ENCODE data around the gene AGER.

DNA sequence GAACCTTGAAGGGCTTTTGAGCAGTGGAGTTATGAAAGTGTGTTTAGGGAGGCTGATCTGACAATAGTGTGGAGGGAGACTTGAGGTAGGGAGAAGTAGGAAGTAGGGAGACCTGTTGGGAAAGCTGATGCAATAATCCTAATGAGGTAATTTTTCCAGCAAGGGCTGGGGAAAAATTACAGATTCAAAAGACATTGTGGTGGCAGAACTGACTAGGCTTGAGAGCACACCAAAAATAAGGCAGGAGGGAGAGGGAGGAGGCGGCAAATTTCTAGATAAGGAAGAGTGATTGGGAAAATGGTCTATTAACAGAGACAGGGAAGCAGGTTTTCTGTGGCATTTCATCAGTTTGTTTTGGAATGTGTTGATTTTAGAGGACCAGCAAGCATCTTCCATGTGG lies 37.8 kb downstream of the AGER start:
- TF ChIP-seq POLR2A (IDR thresholded peaks at IDR 0.05; ENCODE audit: low read length), result no peak
- no peak for TF ChIP-seq GATA1 (IDR thresholded peaks at IDR 0.05; ENCODE audit: low read depth, low read length)

All from erythroblast (primary cell).